Sciatic nerve (tissue), 2 donors: ENCODE data around the gene PTGR3. TPM values are rescaled to one million over a fixed set of nuclear protein-coding genes. Genes with fewer than 3 reads are reported as not detected.

Experiments
- ATAC-seq: fragments of 200-7000 bp; cut with Tn5 transposase; one replicate; pipeline ENCODE4 v1.9.1; 2020; ENCODE audit warnings: mild to moderate bottlenecking, moderate library complexity
- DNase-seq: peaks from one replicate; pipeline ENCODE4 v3.0.0-alpha.2; 2020; ENCODE audit warnings: low spot score
- intact Hi-C: fragments of 100-400 bp; cut with DNase I; formaldehyde crosslinking; loops from one replicate; pipeline ENCODE4 v1.14.2; 2022
- total RNA-seq: library from RNA; stranded (reverse); fragmentation: NEBNext Ultra II Directional; extraction: Animal tissue kit (Norgen Biotek cat#: 25700); gene quantifications from one replicate; pipeline ENCODE4 v1.2.1, GENCODE V29; 2021
- donor health status: DM: no; HTN: no; CAD: no.
- donor health status: DM: no; HTN: no; CAD: no.

PTGR3 gene
- total RNA-seq, 1 donor from 2014 or later = 31.6 TPM

GRCh38 chr18:75240433-75240832 is 31.5 kb upstream of the PTGR3 start:
- no peak for ATAC-seq
- intact Hi-C loops = no loop called here
- DNase-seq = no peak

DNA sequence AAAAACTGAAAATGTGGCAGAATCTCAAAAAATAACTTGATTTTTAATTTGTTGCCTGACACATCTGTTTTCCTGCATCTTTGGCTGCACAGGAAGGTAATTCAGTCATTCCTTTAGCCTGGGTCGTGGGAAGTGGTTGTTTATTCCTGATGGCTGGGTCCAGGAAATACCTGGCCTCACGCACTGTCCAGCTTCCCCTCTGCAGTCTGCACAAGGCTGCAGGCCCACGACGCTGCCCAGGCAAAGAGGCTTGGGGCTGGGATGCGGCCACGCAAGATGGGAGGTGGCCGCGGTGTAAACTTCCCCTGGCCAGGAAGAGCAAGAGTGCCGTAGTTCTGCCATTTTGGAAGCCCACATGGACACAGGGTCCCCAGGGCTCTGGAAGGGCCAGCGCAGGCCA is 29.8 kb upstream of the PTGR3 start:
- intact Hi-C loops = no loop called here
- no peak for ATAC-seq
- DNase-seq = no peak

DNA sequence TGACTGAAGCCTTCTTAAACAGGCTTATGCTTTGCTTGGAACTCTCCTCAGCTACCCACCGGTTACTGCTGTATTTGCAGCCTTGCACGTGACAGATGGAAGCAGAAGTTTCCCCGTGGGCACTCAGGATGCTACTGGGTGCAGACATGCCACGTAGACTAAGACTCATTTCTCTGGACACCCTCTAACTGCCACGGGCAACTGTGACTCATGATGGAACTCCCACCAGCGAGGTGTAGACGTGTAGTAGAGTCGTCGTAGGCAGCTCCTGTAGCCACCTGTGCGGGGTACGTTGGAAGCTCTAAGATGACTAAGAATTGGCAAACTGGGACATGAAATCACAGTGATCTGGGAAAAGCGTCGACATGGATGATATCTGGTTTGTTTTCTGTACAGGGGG is 29.2 kb upstream of the PTGR3 start:
- DNase-seq (no peak), ATAC-seq (no peak)
- intact Hi-C loops = no loop called here

- DNase-seq = no peak
- intact Hi-C loops = no loop called here
- ATAC-seq = no peak
These were observed 27.0 kb upstream of the PTGR3 start for GRCh38 chr18:75235896-75236295.

- intact Hi-C loops = no loop called here
- no peak for ATAC-seq
These were observed 26.0 kb upstream of the PTGR3 start for GRCh38 chr18:75234901-75235300.

GRCh38 chr18:75231053-75231406 is 22.1 kb upstream of the PTGR3 start:
- DNase-seq (no peak), ATAC-seq (no peak)
- intact Hi-C loops = no loop called here

More at GRCh38 chr18:75234901-75235300, 26.0 kb upstream of the PTGR3 start:
- no peak for DNase-seq

- ATAC-seq = no peak
These were observed 21.5 kb upstream of the PTGR3 start for GRCh38 chr18:75230163-75231052.

DNA sequence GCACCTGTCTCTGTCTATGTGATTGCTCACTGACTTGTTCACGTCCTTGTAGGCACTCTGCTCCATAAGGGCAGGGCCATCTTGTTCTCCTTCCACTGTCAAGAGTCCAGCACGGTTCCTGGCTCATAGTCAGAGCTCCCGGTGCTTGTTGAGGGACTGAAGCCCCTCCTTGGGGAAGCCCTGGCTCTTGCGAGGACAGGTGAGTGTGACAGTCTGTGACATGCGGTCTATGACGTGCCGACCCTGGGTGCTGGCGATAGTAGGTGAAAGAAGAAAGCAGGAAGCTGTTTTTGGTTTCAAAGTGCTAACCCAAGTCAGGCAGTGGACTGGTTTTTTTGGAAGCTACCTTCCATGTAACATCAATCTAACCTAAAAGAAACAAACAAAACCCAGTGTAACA is 20.5 kb upstream of the PTGR3 start:
- ATAC-seq = no peak
- no peak for DNase-seq
- intact Hi-C loops = no loop called here

More at GRCh38 chr18:75230163-75231052, 21.5 kb upstream of the PTGR3 start:
- no peak for DNase-seq
- intact Hi-C loops = no loop called here

DNA sequence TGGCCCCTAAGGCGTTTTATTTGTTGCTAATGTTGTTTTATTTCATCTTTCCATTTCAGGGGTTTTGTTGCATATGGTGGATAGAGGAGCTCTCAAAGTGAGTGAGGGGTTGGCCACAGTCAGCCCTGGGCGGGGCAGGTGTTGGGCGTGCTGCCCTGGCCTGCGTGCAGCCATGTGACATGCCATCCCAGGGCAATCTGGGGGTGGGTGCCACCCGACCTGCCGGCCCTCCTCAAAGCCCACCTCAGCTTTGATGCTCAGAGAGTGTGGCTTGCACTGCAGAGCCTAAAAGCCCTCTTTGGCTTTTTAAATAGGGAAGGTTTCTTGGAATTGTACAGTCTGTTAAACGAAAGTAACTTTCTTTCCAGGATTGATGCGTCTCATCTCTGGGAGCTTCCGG is 20.0 kb upstream of the PTGR3 start:
- DNase-seq = no peak
- intact Hi-C loops = no loop called here
- ATAC-seq = no peak

DNA sequence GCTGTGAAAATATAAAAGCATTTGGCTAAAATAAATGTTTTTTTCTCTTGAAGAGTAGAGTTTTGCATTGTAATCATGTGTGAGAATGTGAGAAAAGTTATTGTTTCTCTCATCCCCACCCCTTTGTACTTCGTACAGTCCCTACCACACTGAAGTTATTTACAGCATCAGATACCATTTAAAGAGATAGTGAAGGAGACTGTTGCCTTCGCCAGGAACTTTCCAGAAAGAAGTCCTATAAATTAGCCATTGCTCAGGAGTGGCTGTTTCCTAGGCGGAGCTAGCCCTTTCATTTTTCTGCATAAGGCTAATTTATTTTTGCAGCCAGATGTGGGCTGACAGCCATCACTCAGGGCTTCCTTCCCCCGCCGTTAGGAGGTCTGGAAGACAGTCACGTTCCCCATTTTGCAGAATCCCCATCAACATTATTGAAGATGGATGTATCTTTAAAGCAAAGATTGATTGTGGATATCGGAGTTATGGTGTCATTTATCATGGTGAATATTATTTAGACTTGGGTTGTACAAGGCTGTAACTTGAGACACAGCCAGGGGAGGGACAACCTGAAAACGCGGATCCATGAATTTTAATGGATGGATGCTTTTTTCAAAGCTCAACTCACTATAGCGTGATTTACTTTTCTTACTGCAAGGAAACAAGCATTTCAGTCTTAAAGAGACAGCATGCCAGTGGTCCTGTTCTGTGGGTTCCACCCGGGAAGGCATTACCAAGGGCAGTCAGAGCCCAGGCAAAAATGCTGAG is 18.8 kb upstream of the PTGR3 start:
- no peak for DNase-seq
- no peak for ATAC-seq

GRCh38 chr18:75226956-75227316 is 18.0 kb upstream of the PTGR3 start:
- peak; percentile 21 for ATAC-seq
- DNase-seq = no peak
- intact Hi-C loops = no loop called here

More for the DNA sequence above, 18.8 kb upstream of the PTGR3 start:
- intact Hi-C loops = no loop called here

GRCh38 chr18:75226286-75226955 is 17.5 kb upstream of the PTGR3 start:
- intact Hi-C loops = no loop called here
- peak; percentile 18 for ATAC-seq
- no peak for DNase-seq

DNA sequence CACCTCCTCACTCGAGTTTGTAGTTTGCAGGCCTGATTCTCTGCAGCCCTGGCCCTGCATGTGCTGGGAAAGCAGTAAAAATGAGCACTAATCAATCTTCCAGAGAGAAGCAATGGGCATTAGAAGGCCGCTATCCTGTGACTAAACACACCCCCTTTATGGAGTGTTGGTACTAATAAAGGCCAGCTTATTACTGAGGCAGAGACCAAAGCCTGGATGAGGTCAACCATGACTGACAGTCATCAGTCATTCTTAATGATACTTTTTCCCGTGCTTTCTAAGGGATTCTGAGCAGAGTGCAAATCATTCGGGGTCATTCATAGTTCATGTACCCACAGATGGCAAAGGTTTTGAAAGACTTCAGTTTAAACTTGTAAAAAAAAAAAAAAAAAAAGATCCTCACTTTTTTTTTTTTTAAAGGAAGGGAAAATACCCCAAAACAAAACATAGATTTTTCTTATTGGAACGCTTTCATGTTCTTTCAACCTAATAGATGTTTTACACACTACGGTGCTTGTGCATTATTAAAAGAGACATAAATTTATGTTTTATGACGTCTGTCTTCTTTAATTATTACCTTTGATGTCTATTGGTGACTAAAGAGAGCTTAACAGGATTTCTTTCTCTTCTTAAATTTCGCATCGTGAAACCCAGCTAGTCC is 14.9 kb upstream of the PTGR3 start:
- no peak for DNase-seq
- intact Hi-C loops = no loop called here
- peak; percentile 27 for ATAC-seq

- intact Hi-C loops = no loop called here
- ATAC-seq (no peak), DNase-seq (no peak)
These were observed 13.5 kb upstream of the PTGR3 start for GRCh38 chr18:75222407-75222806.

DNA sequence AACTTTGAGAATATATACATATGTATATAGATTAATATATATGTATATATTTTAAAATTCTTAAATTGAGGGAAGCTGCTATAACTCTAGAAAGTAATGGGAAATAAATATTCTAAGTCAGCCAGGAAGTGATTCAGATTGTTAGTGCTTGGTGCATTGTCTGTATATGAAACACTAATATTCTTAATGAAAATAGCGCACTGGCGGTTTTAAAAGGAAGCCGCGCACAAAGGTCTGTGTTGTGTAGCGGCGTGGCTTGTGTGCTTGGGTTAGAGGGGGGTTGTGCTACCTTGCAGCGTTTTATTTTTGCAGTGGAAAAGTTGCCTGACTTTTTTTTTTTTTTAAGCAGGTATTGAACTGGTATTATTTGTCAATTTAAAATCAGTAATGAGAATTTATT is 13.0 kb upstream of the PTGR3 start:
- no peak for ATAC-seq

DNA sequence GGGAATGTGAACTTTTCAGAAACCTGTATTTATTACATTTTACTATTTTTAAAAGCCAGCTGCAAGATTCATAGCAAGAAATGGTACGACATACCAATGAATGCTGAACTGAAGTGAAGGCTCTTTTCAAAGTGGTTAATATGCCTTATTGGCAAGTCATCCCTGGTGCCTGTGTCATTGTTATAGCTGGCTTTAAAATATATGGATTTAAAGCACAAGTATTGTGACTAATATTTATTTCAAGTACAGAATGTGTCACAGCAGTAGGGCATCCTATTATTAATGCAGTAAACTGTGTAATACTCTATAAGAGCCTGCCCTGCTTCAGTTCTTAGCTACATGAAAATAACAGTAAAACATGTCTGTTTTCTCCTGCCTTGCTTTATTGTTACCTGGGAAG is 12.5 kb upstream of the PTGR3 start:
- ATAC-seq = no peak
- DNase-seq = no peak
- intact Hi-C loops = no loop called here

More for the DNA sequence above, 13.0 kb upstream of the PTGR3 start:
- DNase-seq = no peak
- intact Hi-C loops = no loop called here

GRCh38 chr18:75220551-75221355 is 11.8 kb upstream of the PTGR3 start:
- DNase-seq = no peak
- intact Hi-C loops = no loop called here
- ATAC-seq = no peak

- ATAC-seq (no peak), DNase-seq (no peak)
- intact Hi-C loops = no loop called here
These were observed 10.9 kb upstream of the PTGR3 start for GRCh38 chr18:75219745-75220375.
